ENCODE results near the gene HLA-DRB5. TPM values are rescaled to one million over a fixed set of nuclear protein-coding genes. Genes with fewer than 3 reads are reported as not detected.

The HLA-DRB5 gene
- total and polyA plus RNA-seq, 10 of the 15 experiments (the other 5 are each of a cell fraction or from before 2014, with no cell fraction given), result 38.0 to 108 (median 62.8) TPM

- ChIA-PET POLR2A (no interaction called here), CTCF (no interaction called here)
- intact Hi-C loops (cut with micrococcal nuclease; ENCODE audit: unreplicated experiment), result no loop called here
- no peak for TF ChIP-seq SMARCA5 (IDR thresholded peaks at IDR 0.05)
- TF ChIP-seq E2F8 (IDR thresholded peaks at IDR 0.05; ENCODE audit: low read depth, partially characterized antibody), result no peak
- TF ChIP-seq MTA2 (IDR thresholded peaks at IDR 0.05; ENCODE audit: low read depth), result no peak
- TF ChIP-seq BMI1 (IDR thresholded peaks at IDR 0.05; ENCODE audit: borderline replicate concordance), result no peak
- TF ChIP-seq USF2 (IDR thresholded peaks at IDR 0.05; ENCODE audit: borderline replicate concordance, low read depth, low read length), result no peak
- no peak for TF ChIP-seq USF1 (IDR thresholded peaks at IDR 0.05; ENCODE audit: borderline replicate concordance, extremely low read length, insufficient read depth, low read depth, low read length)
- TF ChIP-seq YY1 (IDR thresholded peaks at IDR 0.05; ENCODE audit: low read depth, low read length), result no peak
- TF ChIP-seq PRDM15 (CRISPR knock-in tag; IDR thresholded peaks at IDR 0.05), result no peak
- no peak for TF ChIP-seq SMAD5 (IDR thresholded peaks at IDR 0.05; ENCODE audit: low read depth)
- TF ChIP-seq ZNF274 (IDR thresholded peaks at IDR 0.05; ENCODE audit: insufficient read depth, insufficient read length), result no peak
- TF ChIP-seq BHLHE40 (IDR thresholded peaks at IDR 0.05; ENCODE audit: borderline replicate concordance in 1 of 2, low read depth in 2 of 2, low read length in 1 of 2), result no peak
- TF ChIP-seq NRF1 (conservative IDR thresholded peaks at IDR 0.05; ENCODE audit: low read depth, low read length), result no peak
- TF ChIP-seq FOS (IDR thresholded peaks at IDR 0.05; ENCODE audit: borderline replicate concordance, extremely low read depth, insufficient read length), result no peak
- TF ChIP-seq CBX3 (IDR thresholded peaks at IDR 0.05; ENCODE audit: borderline replicate concordance, low read depth), result no peak
- no peak for TF ChIP-seq ZSCAN29 (IDR thresholded peaks at IDR 0.05)
- no peak for TF ChIP-seq NR2F1 (conservative IDR thresholded peaks at IDR 0.05)
Measured at GRCh38 chr6:32517654-32518445, 12.2 kb downstream of the HLA-DRB5 start.

More at GRCh38 chr6:32517654-32518445, 12.2 kb downstream of the HLA-DRB5 start:
- H2AFZ ChIP-seq (ENCODE audit: control insufficient read depth, low read depth, low read length), result no peak overlapping the region
- H3K27ac ChIP-seq (ENCODE audit: control insufficient read depth, insufficient read depth), result no peak overlapping the region
- FAIRE-seq (no peak), ATAC-seq (no peak), DNase-seq (ENCODE audit: low read depth, low spot score) (no peak)
- no peaks in the 10 kb centered on the region for H3K9me3 ChIP-seq (replicated peaks; ENCODE audit: control insufficient read depth, insufficient read depth, low read length)
- no peak overlapping the region for H3K4me2 ChIP-seq (ENCODE audit: control insufficient read depth, insufficient read depth)
- no CpG with 5 or more reads among the region's 1 CpG for WGBS (ENCODE audit: insufficient coverage, insufficient replicate concordance, low lambda C conversion rate, missing lambda C conversion rate)
- H3K9ac ChIP-seq (ENCODE audit: control insufficient read depth, insufficient read depth, low read length), result no peak overlapping the region
- H3K4me3 ChIP-seq, result no peak overlapping the region
- H3K79me2 ChIP-seq (ENCODE audit: control insufficient read depth, insufficient read depth, low read length), result peaks cover 1% of the 10 kb centered on the region
- no TSS peak for BruUV-seq (replicated peaks)
- ChIA-PET SMC1A (ENCODE audit: uncharacterized antibody, unreplicated experiment) (no interaction called here), RAD21 (ENCODE audit: unreplicated experiment) (no interaction called here)
- H4K20me1 ChIP-seq (ENCODE audit: control insufficient read depth, insufficient read depth), result no peaks in the 10 kb centered on the region
- no peaks in the 10 kb centered on the region for H3K4me1 ChIP-seq (ENCODE audit: control insufficient read depth, insufficient read depth, low read length)
- no peaks in the 10 kb centered on the region for H3K27me3 ChIP-seq (replicated peaks in 1 of 2; ENCODE audit: control insufficient read depth in 2 of 2, insufficient read depth in 2 of 2, low read length in 1 of 2)
- in situ Hi-C loops (cut with MboI), result no loop called here
- H3K36me3 ChIP-seq (ENCODE audit: control insufficient read depth in 2 of 2, insufficient read depth in 2 of 2, low read length in 1 of 2), result no peaks in the 10 kb centered on the region
